HCT116 (cell line): Measurements from ENCODE around the gene RNF151. TPM values are rescaled to one million over a fixed set of nuclear protein-coding genes. Genes with fewer than 3 reads are reported as not detected.
A peak's percentile ranks its signal among the peaks of the same experiment; 100 is the strongest.

Source experiments
- ATAC-seq: fragments of 200-7000 bp; cut with Tn5 transposase; 2 replicates; pipeline ENCODE4 v1.9.1; 2020; ENCODE audit warnings: mild to moderate bottlenecking, moderate library complexity
- BruUV-seq: library from RNA; stranded (reverse); fragments of 400-500 nt; replicated peaks from 2 replicates; lab custom pipeline; 2021; lab: Mats Ljungman, UMichigan
- CTCF ChIA-PET: fragments of 300-600 bp; sonication (Branson Sonifier 250); formaldehyde crosslinking; loops from one replicate; lab custom pipeline; 2021; ENCODE audit warnings: antibody characterized with exemption; lab: Charles Lee
- POLR2A ChIA-PET: fragments of 300-600, 350-600 bp; sonication (Branson Sonifier 250); formaldehyde crosslinking; loops from one replicate; lab custom pipeline; 2021; ENCODE audit warnings: antibody characterized with exemption; lab: Charles Lee
- RAD21 ChIA-PET, 2 experiments: fragments of 300-600 bp; sonication (Branson Sonifier 250); formaldehyde crosslinking; loops; one replicate each; lab custom pipeline; 2023; ENCODE audit warnings: low total read pairs in 2 of 2; ENCODE audit not compliant: uncharacterized antibody in 2 of 2, unreplicated experiment in 2 of 2, low non-redundant PET in 1 of 2; lab: Charles Lee
- DNase-seq: peaks from one replicate; pipeline ENCODE4 v3.0.0-alpha.2; 2010; ENCODE audit warnings: low read depth, low spot score
- H2AFZ ChIP-seq: fragments of 200-600 bp; shearing (Covaris generic), sonication (generic); 2 replicates; pipeline ENCODE4 v1.6.1; 2017; ENCODE audit warnings: low read depth, mixed run types, mixed read lengths, antibody characterized with exemption, low read length; ENCODE audit not compliant: poor library complexity, severe bottlenecking
- H3K27ac ChIP-seq: 2 replicates; pipeline ENCODE4 v1.5.1; 2012; ENCODE audit warnings: low read depth, low read length
- H3K27me3 ChIP-seq: fragments of 200-600 bp; sonication (generic); 2 replicates; pipeline ENCODE4 v1.6.1; 2016; ENCODE audit warnings: mixed run types, low read length, mixed read lengths; ENCODE audit not compliant: insufficient read depth
- H3K36me3 ChIP-seq, 2 experiments: fragments of 200-500 bp in 1 of 2; fragments of 200-600 bp in 1 of 2; sonication (Bioruptor generic) in 1 of 2; sonication (generic) in 1 of 2; 2 replicates each; pipeline versions ENCODE4 v1.5.1 to v1.6.1; 2014 to 2016; ENCODE audit warnings: low read length in 2 of 2, inconsistent platforms in 1 of 2, mixed read lengths in 1 of 2, mixed run types in 1 of 2; ENCODE audit not compliant: insufficient read depth in 2 of 2, control insufficient read depth in 1 of 2
- H3K4me1 ChIP-seq, 2 experiments: fragments of 200-600 bp in 1 of 2; sonication (generic) in 1 of 2; 2 replicates each; pipeline versions ENCODE4 v1.5.1 to v1.6.1; 2012 to 2017; ENCODE audit warnings: low read length in 2 of 2, inconsistent platforms in 1 of 2, mild to moderate bottlenecking in 1 of 2, mixed read lengths in 1 of 2, mixed run types in 1 of 2, moderate library complexity in 1 of 2; ENCODE audit not compliant: insufficient read depth in 2 of 2, control insufficient read depth in 1 of 2
- H3K4me2 ChIP-seq: fragments of 200-600 bp; sonication (generic); 2 replicates; pipeline ENCODE4 v1.6.1; 2017; ENCODE audit warnings: mixed run types, low read length, mixed read lengths
- H3K4me3 ChIP-seq, 2 experiments: fragments of 200-600 bp in 1 of 2; sonication (generic) in 1 of 2; replicated peaks in 1 of 2; 2 replicates each; pipeline ENCODE4 v1.5.1; 2011 to 2016; ENCODE audit warnings: low read length in 2 of 2, control low read depth in 1 of 2, low read depth in 1 of 2, mild to moderate bottlenecking in 1 of 2, mixed read lengths in 1 of 2, mixed run types in 1 of 2
- H3K79me2 ChIP-seq: fragments of 200-600 bp; sonication (generic); 2 replicates; pipeline ENCODE4 v1.6.1; 2017; ENCODE audit warnings: mild to moderate bottlenecking, mixed run types, low read length, moderate library complexity, mixed read lengths; ENCODE audit not compliant: insufficient read depth
- H3K9ac ChIP-seq: fragments of 200-600 bp; sonication (generic); 2 replicates; pipeline ENCODE4 v1.6.1; 2016; ENCODE audit warnings: low read length, mixed read lengths
- H3K9me2 ChIP-seq: fragments of 200-600 bp; sonication (generic), shearing (Covaris generic); 2 replicates; pipeline ENCODE4 v1.6.1; 2017; ENCODE audit warnings: mixed run types, mild to moderate bottlenecking, moderate library complexity; ENCODE audit not compliant: insufficient read depth
- H3K9me3 ChIP-seq, 2 experiments: fragments of 200-500 bp in 1 of 2; fragments of 200-600 bp in 1 of 2; sonication (Bioruptor generic) in 1 of 2; sonication (generic) in 1 of 2; 2 replicates each; pipeline ENCODE4 v1.6.1; 2014 to 2017; ENCODE audit warnings: low read length in 2 of 2, mixed read lengths in 2 of 2, inconsistent platforms in 1 of 2, low read depth in 1 of 2, mild to moderate bottlenecking in 1 of 2, mixed run types in 1 of 2, moderate library complexity in 1 of 2; ENCODE audit not compliant: control insufficient read depth in 1 of 2, insufficient read depth in 1 of 2
- H4K20me1 ChIP-seq: fragments of 200-600 bp; sonication (generic), shearing (Covaris generic); 2 replicates; pipeline ENCODE4 v1.6.1; 2017; ENCODE audit warnings: mixed run types, mild to moderate bottlenecking, moderate library complexity; ENCODE audit not compliant: insufficient read depth
- CBX3 ChIP-seq: IDR thresholded peaks from 2 replicates; pipeline ENCODE4 v1.6.1; 2012; ENCODE audit warnings: low read depth
- CEBPB ChIP-seq: IDR thresholded peaks from 2 replicates; pipeline ENCODE4 v1.6.1; 2012; ENCODE audit warnings: low read depth
- CTCF ChIP-seq, 3 experiments: fragments of 200-600 bp in 1 of 3; sonication (generic) in 1 of 3; IDR thresholded peaks in 2 of 3; conservative IDR thresholded peaks in 1 of 3; 2 replicates each; pipeline ENCODE4 v1.5.1; 2012 to 2017; ENCODE audit warnings: low read depth in 2 of 3, low read length in 2 of 3, antibody characterized with exemption in 1 of 3, borderline replicate concordance in 1 of 3, control low read depth in 1 of 3, mild to moderate bottlenecking in 1 of 3, mixed read lengths in 1 of 3, mixed run types in 1 of 3, moderate library complexity in 1 of 3; ENCODE audit not compliant: insufficient read depth in 1 of 3
- EGR1 ChIP-seq: IDR thresholded peaks from 2 replicates; pipeline ENCODE4 v1.6.1; 2012; ENCODE audit warnings: low read depth
- ELF1 ChIP-seq: IDR thresholded peaks from 2 replicates; pipeline ENCODE4 v1.6.1; 2012; ENCODE audit warnings: low read depth, borderline replicate concordance
- EZH2phosphoT487 ChIP-seq: fragments of 200-600 bp; IDR thresholded peaks from 2 replicates; pipeline ENCODE4 v1.6.1; 2018; ENCODE audit warnings: antibody characterized with exemption, borderline replicate concordance
- FOSL1 ChIP-seq: IDR thresholded peaks from 2 replicates; pipeline ENCODE4 v1.6.1; 2012; ENCODE audit warnings: low read depth
- SP1 ChIP-seq: IDR thresholded peaks from 2 replicates; pipeline ENCODE4 v1.6.1; 2012; ENCODE audit warnings: low read depth
- ZBTB33 ChIP-seq: IDR thresholded peaks from 2 replicates; pipeline ENCODE4 v1.6.1; 2011; ENCODE audit warnings: mild to moderate bottlenecking, low read length, moderate library complexity; ENCODE audit not compliant: insufficient replicate concordance; ENCODE audit errors: extremely low read depth
- ZFX ChIP-seq: fragments of 450-650 bp; IDR thresholded peaks from 2 replicates; pipeline ENCODE4 v1.6.1; 2017
- intact Hi-C: fragments of 100-400 bp; cut with micrococcal nuclease; formaldehyde crosslinking; loops from 2 replicates; pipeline ENCODE4 v1.10.0; 2022
- total RNA-seq: library from RNA; stranded (reverse); gene quantifications from one replicate; pipeline ENCODE4 v1.2.1, GENCODE V29; 2021; ENCODE audit not compliant: unreplicated experiment
- TF ChIP-seq, protein P1 (sequence below): IDR thresholded peaks from 2 replicates; pipeline ENCODE4 v1.6.1; 2012

The RNF151 gene
- total RNA-seq, 1 experiment from 2014 or later = 0.30 TPM

- H3K27me3 ChIP-seq = no peaks in the 10 kb centered on the region
- intact Hi-C loops = no loop called here
- no peaks in the 10 kb centered on the region for H4K20me1 ChIP-seq
- ChIA-PET POLR2A (no interaction called here), CTCF (interaction anchor here (0.6 kb wide), 1 partner anchor 25 kb away, joined by 3 read pairs; no protein-coding TSS in a partner anchor), RAD21 (no interaction called here)
- no peak for DNase-seq
- H3K36me3 ChIP-seq = peaks cover 6 to 14% of the 10 kb centered on the region in 2 experiments; a peak in 2 of 4 replicates
- peaks cover 12% of the 10 kb centered on the region for H3K79me2 ChIP-seq
- H2AFZ ChIP-seq = no peak overlapping the region
- H3K4me1 ChIP-seq = peaks cover 18 to 43% of the 10 kb centered on the region in 2 experiments
- peak overlapping the region; percentile 67 for H3K4me2 ChIP-seq
- no TSS peak for BruUV-seq
- peak overlapping the region; percentile 57; the same call in 1 of the 2 replicates for H3K9ac ChIP-seq
- no peaks in the 10 kb centered on the region for H3K9me2 ChIP-seq
- no peak for ATAC-seq
- no peaks in the 10 kb centered on the region for H3K9me3 ChIP-seq
- H3K4me3 ChIP-seq = peak overlapping the region; percentile 53 to 60
- peak overlapping the region; percentile 65; the same call in 1 of the 2 replicates for H3K27ac ChIP-seq
- no peak for TF ChIP-seq EGR1
- no peak for TF ChIP-seq ELF1
These were observed 23.4 kb downstream of the RNF151 start for GRCh38 chr16:1990101-1990350.

DNA sequence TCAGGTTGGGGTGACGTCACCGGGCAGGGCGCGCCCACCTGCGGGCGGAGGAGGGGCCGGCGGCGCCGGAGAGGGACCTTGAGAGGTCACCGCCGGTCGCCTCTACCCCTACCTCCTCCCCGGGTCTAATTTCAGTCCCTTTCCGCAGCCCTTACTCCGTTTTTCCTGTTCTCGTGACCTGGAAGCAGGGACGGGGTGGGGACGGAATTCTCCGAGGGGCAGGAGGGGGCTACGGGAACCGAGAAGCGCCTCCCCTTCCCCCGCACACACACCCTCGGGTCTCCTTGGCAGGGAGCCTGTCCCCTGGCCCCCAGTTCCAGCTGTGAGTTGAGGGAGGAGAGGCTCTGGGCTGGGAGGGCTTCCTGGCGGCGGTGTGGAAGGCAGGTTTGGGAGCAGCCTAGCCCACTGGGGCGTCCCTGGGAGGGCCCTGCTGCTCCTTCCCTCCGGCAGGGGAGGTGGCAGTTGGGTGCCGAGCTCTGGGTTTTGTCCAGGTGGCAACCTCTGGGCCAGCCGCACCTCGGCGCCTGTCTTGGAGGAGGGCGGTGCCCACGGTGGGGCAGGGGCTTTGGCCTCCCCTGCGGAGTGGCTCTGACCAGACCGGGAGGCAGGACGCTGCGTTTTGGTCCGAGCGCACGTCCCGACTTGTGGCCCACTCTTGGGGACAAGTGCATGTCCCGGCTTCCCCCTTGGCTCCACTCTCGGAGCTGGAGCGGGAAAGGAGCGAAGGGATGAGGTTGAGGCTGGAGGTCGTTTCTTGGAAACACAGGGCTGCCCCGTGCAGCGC, 23.9 kb downstream of the RNF151 start:
- no peak overlapping the region for H2AFZ ChIP-seq
- H3K4me2 ChIP-seq = peak overlapping the region; percentile 67
- RAD21 ChIA-PET = no interaction called here
- POLR2A ChIA-PET = no interaction called here
- ATAC-seq (peak; percentile 53), DNase-seq (no peak)
- TSS peak; percentile 39 for BruUV-seq
- no peaks in the 10 kb centered on the region for H3K9me2 ChIP-seq
- H3K9me3 ChIP-seq = no peaks in the 10 kb centered on the region
- intact Hi-C loops = no loop called here
- peaks cover 7% of the 10 kb centered on the region; the same call in 1 of the 2 replicates for H3K79me2 ChIP-seq
- peak overlapping the region; percentile 65 for H3K27ac ChIP-seq
- H3K36me3 ChIP-seq = peaks cover 6 to 14% of the 10 kb centered on the region in 2 experiments; a peak in 2 of 4 replicates
- peak overlapping the region; percentile 57 for H3K9ac ChIP-seq
- CTCF ChIA-PET = no interaction called here
- peak overlapping the region; percentile 53 to 60 for H3K4me3 ChIP-seq
- peaks cover 13 to 38% of the 10 kb centered on the region in 2 experiments for H3K4me1 ChIP-seq
- H4K20me1 ChIP-seq = no peaks in the 10 kb centered on the region
- H3K27me3 ChIP-seq = no peaks in the 10 kb centered on the region
- TF ChIP-seq CBX3 (no peak), FOSL1 (no peak), EGR1 (no peak), SP1 (no peak), EZH2phosphoT487 (no peak), ZFX (no peak), ZBTB33 (no peak), CEBPB (no peak), CTCF (IDR thresholded peaks at IDR 0.05 in 2 of 3, conservative IDR thresholded peaks at IDR 0.05 in 1 of 3; ENCODE audit: borderline replicate concordance in 1 of 3, insufficient read depth in 1 of 3, low read depth in 2 of 3, low read length in 2 of 3) (no peak)
- TF ChIP-seq, protein P1, sequence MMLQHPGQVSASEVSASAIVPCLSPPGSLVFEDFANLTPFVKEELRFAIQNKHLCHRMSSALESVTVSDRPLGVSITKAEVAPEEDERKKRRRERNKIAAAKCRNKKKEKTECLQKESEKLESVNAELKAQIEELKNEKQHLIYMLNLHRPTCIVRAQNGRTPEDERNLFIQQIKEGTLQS = no peak
